Erythroblast (primary cell): ENCODE measurements around the gene PDE6D.

ENCODE experiments used
- GATA1 ChIP-seq: IDR thresholded peaks from 2 replicates; pipeline ENCODE4 v1.6.1; 2011; ENCODE audit warnings: low read depth, mild to moderate bottlenecking, control low read depth, low read length, moderate library complexity
- POLR2A ChIP-seq: IDR thresholded peaks from 2 replicates; pipeline ENCODE4 v1.6.1; 2011; ENCODE audit warnings: mild to moderate bottlenecking, low read length

DNA sequence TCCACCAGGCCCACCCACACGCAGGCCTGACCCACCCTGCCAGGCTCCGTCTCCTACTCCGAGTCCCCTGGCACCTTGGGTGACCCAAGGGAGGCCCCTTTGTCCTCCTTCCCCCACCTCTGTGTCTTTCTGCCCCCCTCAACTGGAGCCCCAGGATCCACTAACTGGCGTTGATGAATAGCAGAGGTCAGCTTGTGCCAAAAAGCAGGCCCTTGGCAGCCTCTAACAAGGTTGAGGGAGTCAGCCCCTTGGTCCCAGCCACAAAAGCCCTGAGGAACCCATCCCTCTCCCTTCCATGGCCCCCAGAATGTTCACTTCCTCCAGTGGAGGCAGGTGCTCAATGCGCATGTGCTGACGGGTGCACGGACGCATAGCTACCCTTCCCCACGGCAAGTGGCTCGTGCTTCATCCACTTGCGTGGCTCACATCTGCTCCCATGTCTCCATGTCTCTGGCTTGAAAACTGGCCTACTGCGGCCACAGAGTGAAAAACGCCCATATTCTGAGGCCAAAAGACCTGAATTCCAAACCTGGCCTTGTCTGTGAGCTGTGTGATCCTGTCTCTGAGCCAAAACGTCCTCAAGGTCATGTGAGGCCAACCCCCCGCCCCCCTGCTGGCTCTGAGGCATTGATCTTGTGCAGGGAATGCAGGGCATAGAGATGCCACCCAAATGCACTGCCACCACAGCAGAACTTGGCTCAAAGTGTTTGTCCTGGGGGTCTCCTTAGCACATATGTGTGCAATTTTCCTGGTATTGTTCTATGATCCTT, 91.8 kb downstream of the PDE6D start:
- TF ChIP-seq POLR2A (no peak), GATA1 (no peak)
